ENCODE measurements around the gene FILIP1. TPM values are rescaled to one million over a fixed set of nuclear protein-coding genes. Genes with fewer than 3 reads are reported as not detected.

The FILIP1 gene
- total RNA-seq, 3 donors from 2014 or later = 2.9 to 4.3 (median 4.3) TPM

DNA sequence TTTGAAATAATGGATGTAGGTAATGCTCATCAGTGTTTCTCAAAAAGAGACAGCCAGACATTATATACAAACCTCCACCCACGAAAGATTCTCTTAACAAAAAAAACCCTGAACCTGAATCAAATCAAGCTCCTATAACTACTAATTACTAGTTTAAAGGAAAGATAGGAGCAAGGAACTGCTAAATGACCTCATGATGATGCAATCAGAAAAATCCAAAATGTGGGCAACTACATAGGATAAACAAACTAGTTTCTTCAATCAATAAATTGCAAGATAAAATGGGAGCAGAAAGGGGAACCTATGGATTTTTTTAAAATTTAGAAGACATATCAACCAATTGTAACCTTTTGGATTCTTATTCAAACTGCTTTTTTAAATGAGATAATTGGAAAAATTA lies 165.8 kb downstream of the FILIP1 start:
- no peaks in the 10 kb centered on the region for H3K27me3 ChIP-seq
- H3K36me3 ChIP-seq = no peaks in the 10 kb centered on the region
- TF ChIP-seq POLR2AphosphoS5 (IDR thresholded peaks at IDR 0.05) (no peak), POLR2A (IDR thresholded peaks at IDR 0.05) (no peak)
- TF ChIP-seq, protein P1, sequence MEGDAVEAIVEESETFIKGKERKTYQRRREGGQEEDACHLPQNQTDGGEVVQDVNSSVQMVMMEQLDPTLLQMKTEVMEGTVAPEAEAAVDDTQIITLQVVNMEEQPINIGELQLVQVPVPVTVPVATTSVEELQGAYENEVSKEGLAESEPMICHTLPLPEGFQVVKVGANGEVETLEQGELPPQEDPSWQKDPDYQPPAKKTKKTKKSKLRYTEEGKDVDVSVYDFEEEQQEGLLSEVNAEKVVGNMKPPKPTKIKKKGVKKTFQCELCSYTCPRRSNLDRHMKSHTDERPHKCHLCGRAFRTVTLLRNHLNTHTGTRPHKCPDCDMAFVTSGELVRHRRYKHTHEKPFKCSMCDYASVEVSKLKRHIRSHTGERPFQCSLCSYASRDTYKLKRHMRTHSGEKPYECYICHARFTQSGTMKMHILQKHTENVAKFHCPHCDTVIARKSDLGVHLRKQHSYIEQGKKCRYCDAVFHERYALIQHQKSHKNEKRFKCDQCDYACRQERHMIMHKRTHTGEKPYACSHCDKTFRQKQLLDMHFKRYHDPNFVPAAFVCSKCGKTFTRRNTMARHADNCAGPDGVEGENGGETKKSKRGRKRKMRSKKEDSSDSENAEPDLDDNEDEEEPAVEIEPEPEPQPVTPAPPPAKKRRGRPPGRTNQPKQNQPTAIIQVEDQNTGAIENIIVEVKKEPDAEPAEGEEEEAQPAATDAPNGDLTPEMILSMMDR (IDR thresholded peaks at IDR 0.05) = no peak
- H3K4me1 ChIP-seq = no peaks in the 10 kb centered on the region
- DNase-seq (ENCODE audit: low spot score in 2 of 2) = no peak
- no peak overlapping the region for H3K4me3 ChIP-seq
- no peak overlapping the region for H3K27ac ChIP-seq
- H3K9me3 ChIP-seq = no peaks in the 10 kb centered on the region
- intact Hi-C loops (cut with DNase I; ENCODE audit: low total_unique reads) = no loop called here

- no peaks in the 10 kb centered on the region for H3K36me3 ChIP-seq
- H3K9me3 ChIP-seq = no peaks in the 10 kb centered on the region
- intact Hi-C loops (cut with DNase I; ENCODE audit: low total_unique reads) = no loop called here
- H3K27me3 ChIP-seq = no peaks in the 10 kb centered on the region
- no peak overlapping the region for H3K4me3 ChIP-seq
- H3K4me1 ChIP-seq = no peaks in the 10 kb centered on the region
- H3K27ac ChIP-seq = no peak overlapping the region
- TF ChIP-seq, protein P1 (IDR thresholded peaks at IDR 0.05) = no peak
- TF ChIP-seq POLR2A (IDR thresholded peaks at IDR 0.05) (no peak), POLR2AphosphoS5 (IDR thresholded peaks at IDR 0.05) (no peak)
- DNase-seq (ENCODE audit: low spot score in 2 of 2) = no peak
Observed at GRCh38 chr6:75326557-75327258, 166.9 kb downstream of the FILIP1 start.

GRCh38 chr6:75318900-75319299 lies 174.7 kb downstream of the FILIP1 start:
- H3K27ac ChIP-seq = no peak overlapping the region
- no peaks in the 10 kb centered on the region for H3K27me3 ChIP-seq
- H3K4me3 ChIP-seq = no peak overlapping the region
- no peaks in the 10 kb centered on the region for H3K9me3 ChIP-seq
- H3K4me1 ChIP-seq = no peaks in the 10 kb centered on the region
- TF ChIP-seq, protein P1 (IDR thresholded peaks at IDR 0.05) = no peak
- TF ChIP-seq POLR2AphosphoS5 (IDR thresholded peaks at IDR 0.05) (no peak), POLR2A (IDR thresholded peaks at IDR 0.05) (no peak)
- no peak for DNase-seq (ENCODE audit: low spot score in 2 of 2)
- no peaks in the 10 kb centered on the region for H3K36me3 ChIP-seq
- intact Hi-C loops (cut with DNase I; ENCODE audit: low total_unique reads) = no loop called here

DNA sequence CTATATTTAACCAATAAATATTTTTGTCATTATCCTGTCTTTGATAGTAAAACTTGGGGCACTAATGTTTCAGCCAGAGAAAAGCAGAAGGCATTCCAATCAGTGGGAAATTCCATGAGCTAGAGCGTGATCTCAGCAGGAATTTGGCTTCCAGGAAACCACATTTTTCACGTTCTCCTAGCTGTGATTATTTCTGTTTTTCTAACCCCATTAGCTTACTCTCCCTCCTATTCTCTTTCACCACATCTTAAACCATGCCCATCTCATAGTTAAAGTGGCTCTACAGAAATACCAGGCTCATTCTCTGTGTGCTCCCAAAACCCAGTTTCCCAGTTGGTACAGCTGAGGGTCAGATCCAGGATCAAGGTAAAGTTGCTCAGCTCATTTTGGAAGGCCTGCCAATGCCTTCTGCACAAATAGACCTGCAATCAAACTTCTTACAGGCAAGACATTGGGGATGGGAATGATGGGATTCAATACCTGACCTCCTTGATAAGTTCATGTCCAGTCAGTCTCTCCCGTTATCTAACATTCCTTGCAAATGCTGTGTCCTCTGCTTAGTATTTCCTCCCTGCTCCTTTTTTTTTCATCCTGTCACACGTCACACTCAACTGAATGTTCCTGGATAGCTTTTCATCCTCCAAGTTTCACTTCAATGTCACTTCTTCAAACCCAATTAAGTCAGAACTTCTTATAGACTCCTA lies 175.9 kb downstream of the FILIP1 start:
- no peaks in the 10 kb centered on the region for H3K9me3 ChIP-seq
- H3K27ac ChIP-seq = no peak overlapping the region
- H3K36me3 ChIP-seq = no peaks in the 10 kb centered on the region
- no peak overlapping the region for H3K4me3 ChIP-seq
- no peak for DNase-seq (ENCODE audit: low spot score in 2 of 2)
- no peaks in the 10 kb centered on the region for H3K4me1 ChIP-seq
- H3K27me3 ChIP-seq = no peaks in the 10 kb centered on the region
- TF ChIP-seq POLR2AphosphoS5 (IDR thresholded peaks at IDR 0.05) (no peak), POLR2A (IDR thresholded peaks at IDR 0.05) (no peak)
- TF ChIP-seq, protein P1 (IDR thresholded peaks at IDR 0.05) = no peak
- intact Hi-C loops (cut with DNase I; ENCODE audit: low total_unique reads) = no loop called here

GRCh38 chr6:75315978-75316377 lies 177.6 kb downstream of the FILIP1 start:
- H3K27me3 ChIP-seq = no peaks in the 10 kb centered on the region
- H3K9me3 ChIP-seq = no peaks in the 10 kb centered on the region
- no peaks in the 10 kb centered on the region for H3K36me3 ChIP-seq
- H3K4me1 ChIP-seq = no peaks in the 10 kb centered on the region
- DNase-seq (ENCODE audit: low spot score in 2 of 2) = no peak
- no peak overlapping the region for H3K27ac ChIP-seq
- intact Hi-C loops (cut with DNase I; ENCODE audit: low total_unique reads) = no loop called here
- no peak overlapping the region for H3K4me3 ChIP-seq
- TF ChIP-seq POLR2AphosphoS5 (IDR thresholded peaks at IDR 0.05) = no peak
- no peak for TF ChIP-seq POLR2A (IDR thresholded peaks at IDR 0.05)
- TF ChIP-seq, protein P1 (IDR thresholded peaks at IDR 0.05) = no peak
